ENCODE results near the gene DCDC2.
"Not testable (repeated sequence)": the region's sequence is repeated elsewhere in the genome, so short reads cannot be mapped to it uniquely, and the experiment has no call there.

DCDC2 gene

GRCh38 chr6:24357336-24358218, at the start of gene DCDC2:
DCDC2 (minus strand) TSS chr6:24358059; CDS start chr6:24357750, 309 bp downstream.
- Histone ChIP-seq H3K9ac (ENCODE audit: low read length) (no peak within 1 kb of the TSS), H3K4me3 (ENCODE audit: low read length) (no peak within 1 kb of the TSS), H3K9me3 (ENCODE audit: control insufficient read depth, low read depth, low read length) (no peaks in the 10 kb centered on the region), H3K36me3 (ENCODE audit: control insufficient read depth, low read depth, low read length) (no peaks in the 10 kb centered on the region), H3K27ac (ENCODE audit: low read length) (no peak within 1 kb of the TSS), H3K4me1 (ENCODE audit: control insufficient read depth, low read depth, low read length) (no peaks in the 10 kb centered on the region), H3K27me3 (ENCODE audit: control insufficient read depth, insufficient read depth, low read length) (no peaks in the 10 kb centered on the region)

- Histone ChIP-seq H3K9ac (ENCODE audit: low read length) (no peak overlapping the region), H3K27ac (ENCODE audit: low read length) (no peak overlapping the region), H3K27me3 (ENCODE audit: control insufficient read depth, insufficient read depth, low read length) (no peaks in the 10 kb centered on the region), H3K9me3 (ENCODE audit: control insufficient read depth, low read depth, low read length) (no peaks in the 10 kb centered on the region), H3K36me3 (ENCODE audit: control insufficient read depth, low read depth, low read length) (peaks cover 37% of the 10 kb centered on the region), H3K4me3 (ENCODE audit: low read length) (peak overlapping the region; percentile 84), H3K4me1 (ENCODE audit: control insufficient read depth, low read depth, low read length) (peaks cover 29% of the 10 kb centered on the region)
Measured at GRCh38 chr6:24405262-24405661, 47.4 kb upstream of the DCDC2 start.

- Histone ChIP-seq H3K27ac (ENCODE audit: low read length) (no peak overlapping the region), H3K9ac (ENCODE audit: low read length) (peak overlapping the region; percentile 75), H3K9me3 (ENCODE audit: control insufficient read depth, low read depth, low read length) (no peaks in the 10 kb centered on the region), H3K4me1 (ENCODE audit: control insufficient read depth, low read depth, low read length) (peaks cover 38% of the 10 kb centered on the region), H3K36me3 (ENCODE audit: control insufficient read depth, low read depth, low read length) (peaks cover 19% of the 10 kb centered on the region), H3K4me3 (ENCODE audit: low read length) (peak overlapping the region; percentile 84), H3K27me3 (ENCODE audit: control insufficient read depth, insufficient read depth, low read length) (no peaks in the 10 kb centered on the region)
Measured at GRCh38 chr6:24403501-24403824, 45.6 kb upstream of the DCDC2 start.

GRCh38 chr6:24402697-24403500, 45.0 kb upstream of the DCDC2 start, which contains the start of gene MRS2:
MRS2 (plus strand) TSS chr6:24402936; CDS start chr6:24403047, 111 bp downstream.
- Histone ChIP-seq H3K27ac (ENCODE audit: low read length) (peak within 1 kb of the TSS; percentile 35), H3K9me3 (ENCODE audit: control insufficient read depth, low read depth, low read length) (no peaks in the 10 kb centered on the region), H3K4me1 (ENCODE audit: control insufficient read depth, low read depth, low read length) (peaks cover 38% of the 10 kb centered on the region), H3K4me3 (ENCODE audit: low read length) (peak within 1 kb of the TSS; percentile 84), H3K36me3 (ENCODE audit: control insufficient read depth, low read depth, low read length) (peaks cover 14% of the 10 kb centered on the region), H3K27me3 (ENCODE audit: control insufficient read depth, insufficient read depth, low read length) (no peaks in the 10 kb centered on the region), H3K9ac (ENCODE audit: low read length) (peak within 1 kb of the TSS; percentile 75)

GRCh38 chr6:24401458-24401857, 43.6 kb upstream of the DCDC2 start:
- H3K4me3 ChIP-seq (ENCODE audit: low read length) = peak overlapping the region; percentile 84
- no peaks in the 10 kb centered on the region for H3K27me3 ChIP-seq (ENCODE audit: control insufficient read depth, insufficient read depth, low read length)
- peaks cover 38% of the 10 kb centered on the region for H3K4me1 ChIP-seq (ENCODE audit: control insufficient read depth, low read depth, low read length)
- H3K36me3 ChIP-seq (ENCODE audit: control insufficient read depth, low read depth, low read length) = peaks cover 5% of the 10 kb centered on the region
- H3K27ac ChIP-seq (ENCODE audit: low read length) = peak overlapping the region; percentile 21
- H3K9me3 ChIP-seq (ENCODE audit: control insufficient read depth, low read depth, low read length) = peaks cover 7% of the 10 kb centered on the region
- peak overlapping the region; percentile 4 for H3K9ac ChIP-seq (ENCODE audit: low read length)

GRCh38 chr6:24400045-24401039, 42.5 kb upstream of the DCDC2 start:
- H3K9ac ChIP-seq (ENCODE audit: low read length) = peak overlapping the region; percentile 12
- H3K4me1 ChIP-seq (ENCODE audit: control insufficient read depth, low read depth, low read length) = peaks cover 36% of the 10 kb centered on the region
- peaks cover 10% of the 10 kb centered on the region for H3K9me3 ChIP-seq (ENCODE audit: control insufficient read depth, low read depth, low read length)
- H3K27ac ChIP-seq (ENCODE audit: low read length) = peak overlapping the region; percentile 19
- H3K36me3 ChIP-seq (ENCODE audit: control insufficient read depth, low read depth, low read length); H3K27me3 ChIP-seq (ENCODE audit: control insufficient read depth, insufficient read depth, low read length): not testable (repeated sequence)
- peak overlapping the region; percentile 34 for H3K4me3 ChIP-seq (ENCODE audit: low read length)

GRCh38 chr6:24397631-24398030, 39.8 kb upstream of the DCDC2 start:
- Histone ChIP-seq H3K27ac (ENCODE audit: low read length) (no peak overlapping the region), H3K4me1 (ENCODE audit: control insufficient read depth, low read depth, low read length) (peaks cover 22% of the 10 kb centered on the region), H3K9me3 (ENCODE audit: control insufficient read depth, low read depth, low read length) (peaks cover 10% of the 10 kb centered on the region), H3K4me3 (ENCODE audit: low read length) (no peak overlapping the region), H3K27me3 (ENCODE audit: control insufficient read depth, insufficient read depth, low read length) (no peaks in the 10 kb centered on the region), H3K9ac (ENCODE audit: low read length) (no peak overlapping the region), H3K36me3 (ENCODE audit: control insufficient read depth, low read depth, low read length) (no peaks in the 10 kb centered on the region)

GRCh38 chr6:24396824-24397223, 39.0 kb upstream of the DCDC2 start:
- H3K4me1 ChIP-seq (ENCODE audit: control insufficient read depth, low read depth, low read length) = peaks cover 17% of the 10 kb centered on the region
- H3K9ac ChIP-seq (ENCODE audit: low read length) = no peak overlapping the region
- no peaks in the 10 kb centered on the region for H3K27me3 ChIP-seq (ENCODE audit: control insufficient read depth, insufficient read depth, low read length)
- no peak overlapping the region for H3K4me3 ChIP-seq (ENCODE audit: low read length)
- H3K27ac ChIP-seq (ENCODE audit: low read length) = no peak overlapping the region
- peaks cover 10% of the 10 kb centered on the region for H3K9me3 ChIP-seq (ENCODE audit: control insufficient read depth, low read depth, low read length)
- no peaks in the 10 kb centered on the region for H3K36me3 ChIP-seq (ENCODE audit: control insufficient read depth, low read depth, low read length)

GRCh38 chr6:24394780-24395437, 37.0 kb upstream of the DCDC2 start:
- no peak overlapping the region for H3K9ac ChIP-seq (ENCODE audit: low read length)
- H3K36me3 ChIP-seq (ENCODE audit: control insufficient read depth, low read depth, low read length) = no peaks in the 10 kb centered on the region
- H3K9me3 ChIP-seq (ENCODE audit: control insufficient read depth, low read depth, low read length) = peaks cover 10% of the 10 kb centered on the region
- H3K4me1 ChIP-seq (ENCODE audit: control insufficient read depth, low read depth, low read length) = peaks cover 7% of the 10 kb centered on the region
- H3K27ac ChIP-seq (ENCODE audit: low read length) = no peak overlapping the region
- no peak overlapping the region for H3K4me3 ChIP-seq (ENCODE audit: low read length)
- H3K27me3 ChIP-seq (ENCODE audit: control insufficient read depth, insufficient read depth, low read length) = no peaks in the 10 kb centered on the region

GRCh38 chr6:24394061-24394779, 36.4 kb upstream of the DCDC2 start:
- Histone ChIP-seq H3K4me1 (ENCODE audit: control insufficient read depth, low read depth, low read length) (no peaks in the 10 kb centered on the region), H3K27me3 (ENCODE audit: control insufficient read depth, insufficient read depth, low read length) (no peaks in the 10 kb centered on the region), H3K36me3 (ENCODE audit: control insufficient read depth, low read depth, low read length) (no peaks in the 10 kb centered on the region), H3K9me3 (ENCODE audit: control insufficient read depth, low read depth, low read length) (peaks cover 10% of the 10 kb centered on the region), H3K4me3 (ENCODE audit: low read length) (no peak overlapping the region), H3K27ac (ENCODE audit: low read length) (no peak overlapping the region), H3K9ac (ENCODE audit: low read length) (no peak overlapping the region)

Measured in iPS-18a (cell line).